GM10266 (cell line): Measurements from ENCODE around the gene PRXL2B.

Experiments used
- DNase-seq: peaks from one replicate; pipeline ENCODE4 v3.0.0; 2012; ENCODE audit errors: extremely low spot score
- CTCF ChIP-seq: IDR thresholded peaks from 2 replicates; pipeline ENCODE4 v1.5.1; 2012; ENCODE audit warnings: mild to moderate bottlenecking, low read depth; ENCODE audit not compliant: control insufficient read depth, insufficient read depth; ENCODE audit errors: missing control alignments

Gene PRXL2B

GRCh38 chr1:2553871-2554620 lies 32.5 kb upstream of the PRXL2B start:
- DNase-seq, result no peak
- no peak for TF ChIP-seq CTCF

GRCh38 chr1:2554621-2555387 lies 31.8 kb upstream of the PRXL2B start:
- peak; percentile 82 for TF ChIP-seq CTCF
- DNase-seq, result peak; percentile 77

GRCh38 chr1:2555634-2556276 lies 30.8 kb upstream of the PRXL2B start:
- peak; percentile 81 for DNase-seq
- TF ChIP-seq CTCF, result no peak

- no peak for TF ChIP-seq CTCF
- peak; percentile 86 for DNase-seq
These were observed 30.3 kb upstream of the PRXL2B start, which contains the start of gene TNFRSF14 for GRCh38 chr1:2556277-2556677. TNFRSF14 (plus strand) TSS chr1:2556371; CDS start chr1:2556665, 294 bp downstream.

GRCh38 chr1:2556678-2557481 lies 29.7 kb upstream of the PRXL2B start:
- DNase-seq, result peak; percentile 67
- no peak for TF ChIP-seq CTCF

GRCh38 chr1:2557482-2558400 lies 28.8 kb upstream of the PRXL2B start:
- no peak for DNase-seq
- no peak for TF ChIP-seq CTCF
